Liver (tissue), 9 donors: ENCODE data around the gene NKD2. TPM values are rescaled to one million over a fixed set of nuclear protein-coding genes. Genes with fewer than 3 reads are reported as not detected.

Experiments used
- DNase-seq: peaks from one replicate; pipeline ENCODE4 v3.0.0-alpha.2; 2017; ENCODE audit warnings: low spot score
- H3K27ac ChIP-seq, 2 donors: one replicate each; pipeline ENCODE4 v1.7.0; 2013; ENCODE audit warnings: inconsistent platforms in 2 of 2, low read length in 2 of 2, control low read depth in 1 of 2, low read depth in 1 of 2, mild to moderate bottlenecking in 1 of 2
- H3K27me3 ChIP-seq, 4 donors: one replicate each; pipeline versions ENCODE4 v1.6.1 to v1.7.0; 2013; ENCODE audit warnings: low read length in 3 of 4, inconsistent platforms in 1 of 4, mild to moderate bottlenecking in 1 of 4, moderate library complexity in 1 of 4; ENCODE audit not compliant: control insufficient read depth in 4 of 4, insufficient read depth in 4 of 4
- H3K36me3 ChIP-seq, 4 donors: one replicate each; pipeline versions ENCODE4 v1.6.1 to v1.7.0; 2013; ENCODE audit warnings: low read length in 3 of 4, mild to moderate bottlenecking in 3 of 4, low read depth in 1 of 4, moderate library complexity in 1 of 4; ENCODE audit not compliant: control insufficient read depth in 4 of 4, insufficient read depth in 3 of 4
- H3K4me1 ChIP-seq, 4 donors: one replicate each; pipeline versions ENCODE4 v1.6.1 to v1.7.0; 2013; ENCODE audit warnings: low read length in 3 of 4, mild to moderate bottlenecking in 3 of 4, moderate library complexity in 1 of 4; ENCODE audit not compliant: control insufficient read depth in 4 of 4, insufficient read depth in 4 of 4
- H3K4me3 ChIP-seq, 3 donors: one replicate each; pipeline versions ENCODE4 v1.6.1 to v1.7.0; 2013; ENCODE audit warnings: low read length in 3 of 3, control low read depth in 1 of 3, low read depth in 1 of 3, mild to moderate bottlenecking in 1 of 3
- H3K9ac ChIP-seq, 2 donors: one replicate each; pipeline ENCODE4 v1.7.0; 2013; ENCODE audit warnings: low read length in 2 of 2, mild to moderate bottlenecking in 2 of 2, moderate library complexity in 2 of 2, control low read depth in 1 of 2, low read depth in 1 of 2
- H3K9me3 ChIP-seq, 4 donors: one replicate each; pipeline versions ENCODE4 v1.6.1 to v1.7.0; 2013; ENCODE audit warnings: low read length in 3 of 4; ENCODE audit not compliant: control insufficient read depth in 4 of 4
- EGR1 ChIP-seq, 2 donors: IDR thresholded peaks; 2 replicates each; pipeline ENCODE4 v1.6.1; 2016 to 2018; ENCODE audit warnings: antibody characterized with exemption in 2 of 2, low read depth in 2 of 2
- GABPA ChIP-seq, 2 donors: IDR thresholded peaks in 1 of 2; conservative IDR thresholded peaks in 1 of 2; 2 replicates each; pipeline ENCODE4 v1.6.1; 2016; ENCODE audit warnings: antibody characterized with exemption in 2 of 2, mild to moderate bottlenecking in 1 of 2, moderate library complexity in 1 of 2
- JUND ChIP-seq, 2 donors: IDR thresholded peaks; 2 replicates each; pipeline ENCODE4 v1.6.1; 2016; ENCODE audit warnings: antibody characterized with exemption in 2 of 2
- NR2F2 ChIP-seq: IDR thresholded peaks from 2 replicates; pipeline ENCODE4 v1.6.1; 2016; ENCODE audit warnings: antibody characterized with exemption
- RXRA ChIP-seq, 2 donors: IDR thresholded peaks; 2 replicates each; pipeline ENCODE4 v1.6.1; 2017 to 2018; ENCODE audit warnings: antibody characterized with exemption in 2 of 2, mild to moderate bottlenecking in 1 of 2
- SP1 ChIP-seq: IDR thresholded peaks from 2 replicates; pipeline ENCODE4 v1.6.1; 2018; ENCODE audit warnings: antibody characterized with exemption, mild to moderate bottlenecking
- WGBS: extraction: QIAGEN DNeasy Blood & Tissue Kit; methylation state at CpG from one replicate; pipeline ENCODE4 v1.1.7; 2013; 5-methylcytosine and 5-hydroxymethylcytosine counted together
- polyA plus RNA-seq, 2 donors: library from polyadenylated mRNA; stranded (reverse) in 1 of 2; unstranded in 1 of 2; fragments of 200-250 nt in 1 of 2; fragments of >200 nt in 1 of 2; fragmentation: Nextera tagmentation in 1 of 2; extraction: Ambion mirVana in 1 of 2; gene quantifications; one replicate each; pipeline versions ENCODE4 v1.2.1 to v1.2.3, GENCODE V29; 2013 to 2015
- total RNA-seq, 2 donors: library from RNA; depleted of rRNA; stranded (reverse); fragments of >200 nt; gene quantifications; one replicate each; pipeline ENCODE4 v1.2.3, GENCODE V29; 2014
- TF ChIP-seq, protein P1 (sequence below): IDR thresholded peaks from 2 replicates; pipeline ENCODE4 v1.6.1; 2016; ENCODE audit warnings: antibody characterized with exemption
- TF ChIP-seq, protein P2 (sequence below): IDR thresholded peaks from 2 replicates; pipeline ENCODE4 v1.6.1; 2016; ENCODE audit warnings: antibody characterized with exemption
- TF ChIP-seq, protein P3 (sequence below): IDR thresholded peaks from 2 replicates; pipeline ENCODE4 v1.6.1; 2016; ENCODE audit warnings: antibody characterized with exemption, mild to moderate bottlenecking
- TF ChIP-seq, protein P4 (sequence below): IDR thresholded peaks from 2 replicates; pipeline ENCODE4 v1.6.1; 2016; ENCODE audit warnings: antibody characterized with exemption
- TF ChIP-seq, protein P5 (sequence below): fragments of 150-350 bp; IDR thresholded peaks from 2 replicates; pipeline ENCODE4 v1.5.1; 2017; ENCODE audit warnings: improper control_type of control experiment, low read depth, low read length; ENCODE audit not compliant: missing input control
- donor health status: healthy.
- donor health status: healthy.
- donor health status: healthy.
- donor health status: healthy.
- donor health status: healthy.

Gene NKD2
- total and polyA plus RNA-seq, 4 donors = 0.09 to 1.3 (median 0.42) TPM

DNA sequence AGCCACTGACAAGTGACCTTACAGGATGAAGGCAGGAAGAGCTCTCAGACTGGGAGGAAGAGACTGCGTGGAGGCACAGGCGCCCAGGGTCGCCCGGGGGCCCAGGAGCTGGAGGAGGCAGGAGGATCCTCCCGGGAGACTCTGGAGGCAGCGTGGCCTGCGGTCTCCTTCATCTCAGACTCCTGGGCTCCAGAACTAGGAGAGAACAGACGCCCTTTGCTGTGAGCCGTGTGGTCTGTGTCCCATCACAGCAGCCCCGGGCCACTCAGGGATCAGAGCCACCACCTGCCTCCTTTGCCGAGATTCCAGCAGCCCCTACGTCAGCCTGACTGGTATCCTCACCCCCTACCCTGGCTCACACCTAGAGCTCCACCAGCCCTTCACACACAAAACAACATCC, 58.1 kb downstream of the NKD2 start:
- H3K4me1 ChIP-seq = peaks cover 0 to 3% (median 0%) of the 10 kb centered on the region in 4 donors
- H3K4me3 ChIP-seq = no peak overlapping the region
- 87% methylated on average over 12 of the region's 12 CpGs for WGBS
- peaks cover 14 to 66% (median 27%) of the 10 kb centered on the region in 4 donors for H3K36me3 ChIP-seq
- no peak overlapping the region for H3K27ac ChIP-seq
- H3K27me3 ChIP-seq = no peaks in the 10 kb centered on the region
- H3K9me3 ChIP-seq = no peaks in the 10 kb centered on the region
- H3K9ac ChIP-seq = no peak overlapping the region
- TF ChIP-seq, protein P1, sequence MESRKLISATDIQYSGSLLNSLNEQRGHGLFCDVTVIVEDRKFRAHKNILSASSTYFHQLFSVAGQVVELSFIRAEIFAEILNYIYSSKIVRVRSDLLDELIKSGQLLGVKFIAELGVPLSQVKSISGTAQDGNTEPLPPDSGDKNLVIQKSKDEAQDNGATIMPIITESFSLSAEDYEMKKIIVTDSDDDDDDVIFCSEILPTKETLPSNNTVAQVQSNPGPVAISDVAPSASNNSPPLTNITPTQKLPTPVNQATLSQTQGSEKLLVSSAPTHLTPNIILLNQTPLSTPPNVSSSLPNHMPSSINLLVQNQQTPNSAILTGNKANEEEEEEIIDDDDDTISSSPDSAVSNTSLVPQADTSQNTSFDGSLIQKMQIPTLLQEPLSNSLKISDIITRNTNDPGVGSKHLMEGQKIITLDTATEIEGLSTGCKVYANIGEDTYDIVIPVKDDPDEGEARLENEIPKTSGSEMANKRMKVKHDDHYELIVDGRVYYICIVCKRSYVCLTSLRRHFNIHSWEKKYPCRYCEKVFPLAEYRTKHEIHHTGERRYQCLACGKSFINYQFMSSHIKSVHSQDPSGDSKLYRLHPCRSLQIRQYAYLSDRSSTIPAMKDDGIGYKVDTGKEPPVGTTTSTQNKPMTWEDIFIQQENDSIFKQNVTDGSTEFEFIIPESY = no peak
- peak; percentile 32 for TF ChIP-seq NR2F2
- no peak for DNase-seq

DNA sequence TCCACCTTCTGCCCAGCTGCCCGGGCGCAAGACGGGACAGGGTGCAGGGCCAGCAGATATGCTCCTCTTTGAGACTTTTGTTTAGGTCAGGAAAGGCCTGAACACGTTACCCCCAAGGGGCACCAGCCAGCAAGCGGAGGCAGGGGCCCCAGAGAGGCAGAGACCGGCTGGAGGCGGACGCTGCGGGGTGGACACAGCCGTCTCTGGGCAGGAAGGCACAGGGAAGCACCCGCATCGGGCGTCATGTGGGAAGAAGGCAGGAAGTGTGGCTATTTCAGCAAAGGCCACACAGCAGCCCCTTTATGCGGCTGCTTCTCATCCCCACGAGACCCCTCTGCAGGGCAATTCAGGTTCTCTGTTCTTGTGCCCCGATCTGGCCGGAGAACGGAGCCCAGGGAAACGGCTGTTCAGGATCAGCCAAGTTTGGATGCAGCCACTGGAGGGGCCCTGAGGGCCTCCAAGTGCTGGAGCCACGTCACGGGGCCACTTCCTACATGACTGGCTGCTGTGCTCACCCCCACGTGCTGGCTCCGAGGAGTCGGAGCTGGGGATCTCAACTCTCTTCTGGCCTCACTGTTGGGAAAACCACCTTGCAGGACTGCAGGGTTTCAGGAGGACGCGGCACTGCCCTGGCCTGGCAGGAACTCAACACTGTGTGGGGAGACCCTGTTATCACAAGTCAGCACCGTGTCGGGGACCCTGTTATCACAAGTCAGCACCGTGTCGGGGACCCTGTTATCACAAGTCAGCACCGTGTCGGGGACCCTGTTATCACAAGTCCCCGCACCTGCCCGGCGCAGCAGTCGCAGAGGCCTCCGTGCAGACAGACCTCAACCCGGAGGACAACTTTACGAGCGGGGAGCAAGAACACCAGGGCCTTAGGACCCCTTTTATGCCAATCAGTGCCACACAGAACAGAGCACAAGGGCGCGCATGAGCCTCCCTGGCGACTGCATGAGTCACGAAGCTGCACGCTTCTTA, 58.8 kb downstream of the NKD2 start:
- Histone ChIP-seq H3K27me3 (no peaks in the 10 kb centered on the region), H3K36me3 (peaks cover 12 to 66% (median 25%) of the 10 kb centered on the region in 4 donors), H3K4me3 (no peak overlapping the region), H3K27ac (no peak overlapping the region), H3K4me1 (no peaks in the 10 kb centered on the region), H3K9ac (no peak overlapping the region), H3K9me3 (no peaks in the 10 kb centered on the region)
- DNase-seq = peak; percentile 49
- WGBS = 89% methylated on average over 45 of the region's 45 CpGs
- TF ChIP-seq NR2F2 = no peak
- TF ChIP-seq, protein P2, sequence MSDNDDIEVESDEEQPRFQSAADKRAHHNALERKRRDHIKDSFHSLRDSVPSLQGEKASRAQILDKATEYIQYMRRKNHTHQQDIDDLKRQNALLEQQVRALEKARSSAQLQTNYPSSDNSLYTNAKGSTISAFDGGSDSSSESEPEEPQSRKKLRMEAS = no peak
- TF ChIP-seq, protein P1 = no peak
- TF ChIP-seq, protein P3, sequence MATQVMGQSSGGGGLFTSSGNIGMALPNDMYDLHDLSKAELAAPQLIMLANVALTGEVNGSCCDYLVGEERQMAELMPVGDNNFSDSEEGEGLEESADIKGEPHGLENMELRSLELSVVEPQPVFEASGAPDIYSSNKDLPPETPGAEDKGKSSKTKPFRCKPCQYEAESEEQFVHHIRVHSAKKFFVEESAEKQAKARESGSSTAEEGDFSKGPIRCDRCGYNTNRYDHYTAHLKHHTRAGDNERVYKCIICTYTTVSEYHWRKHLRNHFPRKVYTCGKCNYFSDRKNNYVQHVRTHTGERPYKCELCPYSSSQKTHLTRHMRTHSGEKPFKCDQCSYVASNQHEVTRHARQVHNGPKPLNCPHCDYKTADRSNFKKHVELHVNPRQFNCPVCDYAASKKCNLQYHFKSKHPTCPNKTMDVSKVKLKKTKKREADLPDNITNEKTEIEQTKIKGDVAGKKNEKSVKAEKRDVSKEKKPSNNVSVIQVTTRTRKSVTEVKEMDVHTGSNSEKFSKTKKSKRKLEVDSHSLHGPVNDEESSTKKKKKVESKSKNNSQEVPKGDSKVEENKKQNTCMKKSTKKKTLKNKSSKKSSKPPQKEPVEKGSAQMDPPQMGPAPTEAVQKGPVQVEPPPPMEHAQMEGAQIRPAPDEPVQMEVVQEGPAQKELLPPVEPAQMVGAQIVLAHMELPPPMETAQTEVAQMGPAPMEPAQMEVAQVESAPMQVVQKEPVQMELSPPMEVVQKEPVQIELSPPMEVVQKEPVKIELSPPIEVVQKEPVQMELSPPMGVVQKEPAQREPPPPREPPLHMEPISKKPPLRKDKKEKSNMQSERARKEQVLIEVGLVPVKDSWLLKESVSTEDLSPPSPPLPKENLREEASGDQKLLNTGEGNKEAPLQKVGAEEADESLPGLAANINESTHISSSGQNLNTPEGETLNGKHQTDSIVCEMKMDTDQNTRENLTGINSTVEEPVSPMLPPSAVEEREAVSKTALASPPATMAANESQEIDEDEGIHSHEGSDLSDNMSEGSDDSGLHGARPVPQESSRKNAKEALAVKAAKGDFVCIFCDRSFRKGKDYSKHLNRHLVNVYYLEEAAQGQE = no peak
- no peak for TF ChIP-seq SP1
- TF ChIP-seq GABPA (IDR thresholded peaks at IDR 0.05 in 1 of 2, conservative IDR thresholded peaks at IDR 0.05 in 1 of 2) = no peak
- TF ChIP-seq, protein P4, sequence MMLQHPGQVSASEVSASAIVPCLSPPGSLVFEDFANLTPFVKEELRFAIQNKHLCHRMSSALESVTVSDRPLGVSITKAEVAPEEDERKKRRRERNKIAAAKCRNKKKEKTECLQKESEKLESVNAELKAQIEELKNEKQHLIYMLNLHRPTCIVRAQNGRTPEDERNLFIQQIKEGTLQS = no peak
- TF ChIP-seq EGR1 (IDR thresholded peaks at IDR 0.05; ENCODE audit: low read depth in 2 of 2) = no peak
- TF ChIP-seq JUND (IDR thresholded peaks at IDR 0.05) = no peak
- TF ChIP-seq, protein P5, sequence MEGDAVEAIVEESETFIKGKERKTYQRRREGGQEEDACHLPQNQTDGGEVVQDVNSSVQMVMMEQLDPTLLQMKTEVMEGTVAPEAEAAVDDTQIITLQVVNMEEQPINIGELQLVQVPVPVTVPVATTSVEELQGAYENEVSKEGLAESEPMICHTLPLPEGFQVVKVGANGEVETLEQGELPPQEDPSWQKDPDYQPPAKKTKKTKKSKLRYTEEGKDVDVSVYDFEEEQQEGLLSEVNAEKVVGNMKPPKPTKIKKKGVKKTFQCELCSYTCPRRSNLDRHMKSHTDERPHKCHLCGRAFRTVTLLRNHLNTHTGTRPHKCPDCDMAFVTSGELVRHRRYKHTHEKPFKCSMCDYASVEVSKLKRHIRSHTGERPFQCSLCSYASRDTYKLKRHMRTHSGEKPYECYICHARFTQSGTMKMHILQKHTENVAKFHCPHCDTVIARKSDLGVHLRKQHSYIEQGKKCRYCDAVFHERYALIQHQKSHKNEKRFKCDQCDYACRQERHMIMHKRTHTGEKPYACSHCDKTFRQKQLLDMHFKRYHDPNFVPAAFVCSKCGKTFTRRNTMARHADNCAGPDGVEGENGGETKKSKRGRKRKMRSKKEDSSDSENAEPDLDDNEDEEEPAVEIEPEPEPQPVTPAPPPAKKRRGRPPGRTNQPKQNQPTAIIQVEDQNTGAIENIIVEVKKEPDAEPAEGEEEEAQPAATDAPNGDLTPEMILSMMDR = no peak
- no peak for TF ChIP-seq RXRA (IDR thresholded peaks at IDR 0.05)
